Cardiac fibroblast (primary cell): Measurements from ENCODE around the gene RCAN2.
"Not testable (repeated sequence)": the region's sequence is repeated elsewhere in the genome, so short reads cannot be mapped to it uniquely, and the experiment has no call there.

Source experiments
- DNase-seq, 2 donors: peaks; one replicate each; pipeline versions ENCODE4 v3.0.0 to v3.0.0-alpha.2; 2010; ENCODE audit warnings: low read depth in 2 of 2
- H3K4me3 ChIP-seq, 2 donors: replicated peaks in 1 of 2; 1 replicate in 1 of 2; 2 replicates in 1 of 2; pipeline ENCODE4 v1.5.1; 2011; ENCODE audit warnings: low read depth in 2 of 2, low read length in 2 of 2, mild to moderate bottlenecking in 2 of 2, moderate library complexity in 1 of 2
- TF ChIP-seq, protein P1 (sequence below): IDR thresholded peaks from one replicate; pipeline ENCODE4 v1.5.1; 2011; ENCODE audit warnings: low read depth, mild to moderate bottlenecking, low read length, inconsistent platforms

RCAN2 gene

GRCh38 chr6:46392294-46392693 lies 99.0 kb downstream of the RCAN2 start:
- TF ChIP-seq, protein P1, sequence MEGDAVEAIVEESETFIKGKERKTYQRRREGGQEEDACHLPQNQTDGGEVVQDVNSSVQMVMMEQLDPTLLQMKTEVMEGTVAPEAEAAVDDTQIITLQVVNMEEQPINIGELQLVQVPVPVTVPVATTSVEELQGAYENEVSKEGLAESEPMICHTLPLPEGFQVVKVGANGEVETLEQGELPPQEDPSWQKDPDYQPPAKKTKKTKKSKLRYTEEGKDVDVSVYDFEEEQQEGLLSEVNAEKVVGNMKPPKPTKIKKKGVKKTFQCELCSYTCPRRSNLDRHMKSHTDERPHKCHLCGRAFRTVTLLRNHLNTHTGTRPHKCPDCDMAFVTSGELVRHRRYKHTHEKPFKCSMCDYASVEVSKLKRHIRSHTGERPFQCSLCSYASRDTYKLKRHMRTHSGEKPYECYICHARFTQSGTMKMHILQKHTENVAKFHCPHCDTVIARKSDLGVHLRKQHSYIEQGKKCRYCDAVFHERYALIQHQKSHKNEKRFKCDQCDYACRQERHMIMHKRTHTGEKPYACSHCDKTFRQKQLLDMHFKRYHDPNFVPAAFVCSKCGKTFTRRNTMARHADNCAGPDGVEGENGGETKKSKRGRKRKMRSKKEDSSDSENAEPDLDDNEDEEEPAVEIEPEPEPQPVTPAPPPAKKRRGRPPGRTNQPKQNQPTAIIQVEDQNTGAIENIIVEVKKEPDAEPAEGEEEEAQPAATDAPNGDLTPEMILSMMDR, result no peak
- no peak overlapping the region for H3K4me3 ChIP-seq
- DNase-seq, result no peak

GRCh38 chr6:46390153-46390876 lies 100.9 kb downstream of the RCAN2 start:
- TF ChIP-seq, protein P1, result no peak
- H3K4me3 ChIP-seq, result no peak overlapping the region
- no peak for DNase-seq

DNA sequence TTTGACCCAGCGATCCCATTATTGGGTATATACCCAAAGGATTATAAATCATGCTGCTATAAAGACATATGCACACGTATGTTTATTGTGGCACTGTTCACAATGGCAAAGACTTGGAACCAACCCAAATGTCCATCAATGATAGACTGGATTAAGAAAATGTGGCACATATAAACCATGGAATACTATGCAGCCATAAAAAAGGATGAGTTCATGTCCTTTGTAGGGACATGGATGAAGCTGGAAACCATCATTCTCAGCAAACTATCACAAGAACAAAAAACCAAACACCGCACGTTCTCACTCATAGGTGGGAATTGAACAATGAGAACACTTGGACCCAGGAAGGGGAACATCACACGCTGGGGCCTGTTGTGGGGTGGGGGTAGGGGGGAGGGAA lies 103.5 kb downstream of the RCAN2 start:
- DNase-seq, H3K4me3 ChIP-seq: not testable (repeated sequence)

- no peak overlapping the region for H3K4me3 ChIP-seq
- TF ChIP-seq, protein P1, result no peak
- no peak for DNase-seq
These were observed 109.7 kb downstream of the RCAN2 start for GRCh38 chr6:46381579-46381978.

GRCh38 chr6:46381057-46381456 lies 110.2 kb downstream of the RCAN2 start:
- TF ChIP-seq, protein P1, result no peak
- H3K4me3 ChIP-seq, result no peak overlapping the region
- no peak for DNase-seq

- H3K4me3 ChIP-seq, result no peak overlapping the region
- TF ChIP-seq, protein P1, result no peak
- no peak for DNase-seq
These were observed 111.0 kb downstream of the RCAN2 start for GRCh38 chr6:46380152-46380807.

DNA sequence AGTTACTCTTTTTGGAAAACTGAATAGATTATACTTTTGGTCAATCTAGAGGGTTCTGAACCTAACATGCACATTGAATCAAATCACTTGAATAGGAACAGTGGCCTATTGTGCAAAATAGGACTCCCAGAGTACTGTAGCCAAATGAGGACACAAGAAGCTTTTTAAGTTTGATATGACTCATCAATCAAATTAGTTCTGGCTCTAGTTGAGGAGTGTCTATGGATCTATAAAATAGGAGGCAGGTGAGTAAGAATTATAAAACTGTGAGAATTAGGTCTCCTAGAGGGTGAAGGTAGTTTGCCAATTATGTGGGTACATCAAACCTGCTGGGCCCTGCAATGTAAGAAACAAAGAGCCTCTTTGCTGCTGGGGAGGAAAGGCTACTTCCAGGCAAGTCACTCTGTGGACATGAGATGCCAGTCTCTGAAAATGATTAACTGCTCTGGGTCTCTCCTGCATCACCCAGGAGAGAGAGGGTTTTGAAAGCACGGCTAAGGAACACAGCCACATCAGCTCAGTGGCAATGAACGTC lies 112.3 kb downstream of the RCAN2 start:
- no peak overlapping the region for H3K4me3 ChIP-seq
- TF ChIP-seq, protein P1, result no peak
- no peak for DNase-seq
